ENCODE measurements around the gene METAP1D. TPM values are rescaled to one million over a fixed set of nuclear protein-coding genes. Genes with fewer than 3 reads are reported as not detected.

METAP1D gene
- total RNA-seq, 1 experiment from 2014 or later, result 10.4 TPM

- Histone ChIP-seq H3K4me3 (ENCODE audit: low read depth, low read length) (no peak overlapping the region), H3K27me3 (replicated peaks; ENCODE audit: control insufficient read depth, insufficient read depth, low read length) (no peaks in the 10 kb centered on the region), H3K36me3 (ENCODE audit: control insufficient read depth, insufficient read depth, low read length) (no peaks in the 10 kb centered on the region), H3K4me1 (no peaks in the 10 kb centered on the region), H3K9me3 (no peaks in the 10 kb centered on the region)
- POLR2A ChIA-PET, result no interaction called here
- Mint-ChIP-seq H3K27me3 (ENCODE audit: insufficient read depth, unreplicated experiment) (peaks cover 14% of the 10 kb centered on the region), H3K27ac (ENCODE audit: unreplicated experiment) (no peak overlapping the region), H3K4me1 (ENCODE audit: low read depth, unreplicated experiment) (no peaks in the 10 kb centered on the region), H3K36me3 (ENCODE audit: insufficient read depth, unreplicated experiment) (peaks cover 14% of the 10 kb centered on the region), H3K9me3 (ENCODE audit: unreplicated experiment) (no peaks in the 10 kb centered on the region), H3K4me3 (ENCODE audit: unreplicated experiment) (peak overlapping the region; percentile 95)
- no peak for DNase-seq
- TF ChIP-seq CTCF (IDR thresholded peaks at IDR 0.05; ENCODE audit: insufficient read depth in 1 of 2, low read depth in 1 of 2, low read length in 1 of 2, severe bottlenecking in 1 of 2, unreplicated experiment in 1 of 2), result no peak
- CTCF ChIA-PET, result interaction anchor here (0.8 kb wide), 1 partner anchor 165 kb away, joined by 3 read pairs; the partner anchor contains the start of gene HAT1
- BruUV-seq (replicated peaks), result no TSS peak
- intact Hi-C loops (cut with micrococcal nuclease; ENCODE audit: unreplicated experiment), result loop anchor here (10.0 kb wide), 1 partner anchor 82 kb away; no protein-coding TSS in a partner anchor
Observed at GRCh38 chr2:172087207-172087779, 87.5 kb downstream of the METAP1D start.

GRCh38 chr2:172087780-172088244 is 88.1 kb downstream of the METAP1D start:
- no TSS peak for BruUV-seq (replicated peaks)
- Histone ChIP-seq H3K4me1 (no peaks in the 10 kb centered on the region), H3K27me3 (replicated peaks; ENCODE audit: control insufficient read depth, insufficient read depth, low read length) (no peaks in the 10 kb centered on the region), H3K4me3 (ENCODE audit: low read depth, low read length) (no peak overlapping the region), H3K9me3 (no peaks in the 10 kb centered on the region), H3K36me3 (ENCODE audit: control insufficient read depth, insufficient read depth, low read length) (no peaks in the 10 kb centered on the region)
- Mint-ChIP-seq H3K27me3 (ENCODE audit: insufficient read depth, unreplicated experiment) (peaks cover 17% of the 10 kb centered on the region), H3K36me3 (ENCODE audit: insufficient read depth, unreplicated experiment) (peaks cover 14% of the 10 kb centered on the region), H3K27ac (ENCODE audit: unreplicated experiment) (no peak overlapping the region), H3K4me1 (ENCODE audit: low read depth, unreplicated experiment) (no peaks in the 10 kb centered on the region), H3K4me3 (ENCODE audit: unreplicated experiment) (no peak overlapping the region), H3K9me3 (ENCODE audit: unreplicated experiment) (no peaks in the 10 kb centered on the region)
- no peak for TF ChIP-seq CTCF (IDR thresholded peaks at IDR 0.05; ENCODE audit: insufficient read depth in 1 of 2, low read depth in 1 of 2, low read length in 1 of 2, severe bottlenecking in 1 of 2, unreplicated experiment in 1 of 2)
- DNase-seq, result no peak
- ChIA-PET CTCF (no interaction called here), POLR2A (no interaction called here)
- intact Hi-C loops (cut with micrococcal nuclease; ENCODE audit: unreplicated experiment), result loop anchor here (10.0 kb wide), 1 partner anchor 83 kb away; no protein-coding TSS in a partner anchor

- H3K4me3 ChIP-seq (ENCODE audit: low read depth, low read length), result no peak overlapping the region
- Mint-ChIP-seq H3K27ac (ENCODE audit: unreplicated experiment) (no peak overlapping the region), H3K36me3 (ENCODE audit: insufficient read depth, unreplicated experiment) (peaks cover 14% of the 10 kb centered on the region), H3K4me1 (ENCODE audit: low read depth, unreplicated experiment) (no peaks in the 10 kb centered on the region), H3K9me3 (ENCODE audit: unreplicated experiment) (no peaks in the 10 kb centered on the region), H3K4me3 (ENCODE audit: unreplicated experiment) (no peak overlapping the region), H3K27me3 (ENCODE audit: insufficient read depth, unreplicated experiment) (peaks cover 15% of the 10 kb centered on the region)
- H3K27me3 ChIP-seq (replicated peaks; ENCODE audit: control insufficient read depth, insufficient read depth, low read length), result no peaks in the 10 kb centered on the region
- H3K4me1 ChIP-seq, result no peaks in the 10 kb centered on the region
- no peaks in the 10 kb centered on the region for H3K36me3 ChIP-seq (ENCODE audit: control insufficient read depth, insufficient read depth, low read length)
- CTCF ChIA-PET, result no interaction called here
- POLR2A ChIA-PET, result no interaction called here
- TF ChIP-seq CTCF (IDR thresholded peaks at IDR 0.05; ENCODE audit: insufficient read depth in 1 of 2, low read depth in 1 of 2, low read length in 1 of 2, severe bottlenecking in 1 of 2, unreplicated experiment in 1 of 2), result no peak
- no peaks in the 10 kb centered on the region for H3K9me3 ChIP-seq
- intact Hi-C loops (cut with micrococcal nuclease; ENCODE audit: unreplicated experiment), result loop anchor here (10.0 kb wide), 1 partner anchor 84 kb away; no protein-coding TSS in a partner anchor
- no peak for DNase-seq
- BruUV-seq (replicated peaks), result no TSS peak
Observed at GRCh38 chr2:172088245-172089004, 88.7 kb downstream of the METAP1D start.
